ENCODE data around the gene RELN. TPM values are rescaled to one million over a fixed set of nuclear protein-coding genes. Genes with fewer than 3 reads are reported as not detected.

The RELN gene
- total RNA-seq, 2 experiments from 2014 or later, result not detected

DNA sequence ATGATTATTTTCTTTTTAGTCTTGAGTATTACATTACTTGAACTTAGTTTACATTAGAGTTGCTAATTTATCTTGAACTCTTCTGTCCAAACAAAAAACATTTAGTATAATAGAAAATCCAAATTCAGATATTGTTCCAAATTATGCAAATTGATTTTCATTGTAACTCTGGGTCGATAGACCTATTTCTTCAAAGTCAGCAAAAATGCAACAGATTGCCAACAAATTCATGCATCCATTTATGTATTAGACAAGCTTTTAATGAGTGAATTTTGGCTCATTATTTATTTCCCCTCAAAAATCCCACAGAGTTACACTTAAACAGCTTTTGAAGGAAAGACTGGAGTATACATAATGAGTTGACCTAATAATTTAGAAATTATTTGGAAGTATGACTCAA lies 240.8 kb downstream of the RELN start:
- CTCF ChIA-PET, result no interaction called here
- no peak overlapping the region for H3K4me3 Mint-ChIP-seq

GRCh38 chr7:103735377-103735776 lies 254.1 kb downstream of the RELN start:
- H3K36me3 Mint-ChIP-seq, result no peaks in the 10 kb centered on the region
- DNase-seq (no peak), ATAC-seq (no peak)
- H3K9me3 Mint-ChIP-seq (ENCODE audit: low read depth), result no peaks in the 10 kb centered on the region
- no peaks in the 10 kb centered on the region for H3K27me3 Mint-ChIP-seq
- no peak overlapping the region for H3K27ac Mint-ChIP-seq
- CTCF ChIA-PET, result no interaction called here
- no peaks in the 10 kb centered on the region for H3K4me1 Mint-ChIP-seq
- H3K4me3 Mint-ChIP-seq, result no peak overlapping the region

More for the DNA sequence above, 240.8 kb downstream of the RELN start:
- no peak overlapping the region for H3K27ac Mint-ChIP-seq
- DNase-seq (no peak), ATAC-seq (no peak)
- no peaks in the 10 kb centered on the region for H3K27me3 Mint-ChIP-seq
- no peaks in the 10 kb centered on the region for H3K36me3 Mint-ChIP-seq
- no peaks in the 10 kb centered on the region for H3K4me1 Mint-ChIP-seq
- H3K9me3 Mint-ChIP-seq (ENCODE audit: low read depth), result no peaks in the 10 kb centered on the region

DNA sequence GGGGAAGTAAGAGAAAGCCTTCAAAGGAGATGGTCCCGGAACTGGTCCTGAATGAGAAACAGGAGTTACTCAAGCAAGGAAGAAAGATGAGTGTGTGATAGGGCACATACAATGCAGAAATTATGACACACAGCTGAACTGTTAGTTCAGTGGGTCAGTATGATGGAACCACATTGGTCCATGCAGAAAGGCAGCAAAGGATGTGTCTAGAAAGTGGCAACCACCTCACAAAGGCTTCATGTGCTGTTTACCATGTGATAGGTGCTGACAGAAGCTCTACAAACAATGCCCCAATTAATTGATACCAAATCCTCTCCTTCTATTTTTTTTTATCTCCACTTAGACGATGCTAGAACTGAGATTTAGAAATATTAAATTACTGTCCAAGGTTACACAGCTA lies 258.3 kb downstream of the RELN start:
- no peaks in the 10 kb centered on the region for H3K27me3 Mint-ChIP-seq

GRCh38 chr7:103729026-103729425 lies 260.4 kb downstream of the RELN start:
- no peak overlapping the region for H3K27ac Mint-ChIP-seq
- no peaks in the 10 kb centered on the region for H3K9me3 Mint-ChIP-seq (ENCODE audit: low read depth)
- H3K36me3 Mint-ChIP-seq, result no peaks in the 10 kb centered on the region
- H3K4me3 Mint-ChIP-seq, result no peak overlapping the region
- DNase-seq (no peak), ATAC-seq (no peak)
- CTCF ChIA-PET, result no interaction called here
- H3K27me3 Mint-ChIP-seq, result no peaks in the 10 kb centered on the region
- H3K4me1 Mint-ChIP-seq, result no peaks in the 10 kb centered on the region

More for the DNA sequence above, 258.3 kb downstream of the RELN start:
- Mint-ChIP-seq H3K4me1 (no peaks in the 10 kb centered on the region), H3K27ac (no peak overlapping the region), H3K4me3 (no peak overlapping the region), H3K9me3 (ENCODE audit: low read depth) (no peaks in the 10 kb centered on the region), H3K36me3 (no peaks in the 10 kb centered on the region)
- DNase-seq (no peak), ATAC-seq (no peak)
- CTCF ChIA-PET, result no interaction called here

- Mint-ChIP-seq H3K9me3 (ENCODE audit: low read depth) (no peaks in the 10 kb centered on the region), H3K4me1 (no peaks in the 10 kb centered on the region), H3K4me3 (no peak overlapping the region), H3K27ac (no peak overlapping the region), H3K27me3 (no peaks in the 10 kb centered on the region), H3K36me3 (no peaks in the 10 kb centered on the region)
- no peak for DNase-seq
- no peak for ATAC-seq
- CTCF ChIA-PET, result no interaction called here
These were observed 261.4 kb downstream of the RELN start for GRCh38 chr7:103727982-103728610.

- no peaks in the 10 kb centered on the region for H3K36me3 Mint-ChIP-seq
- H3K9me3 Mint-ChIP-seq (ENCODE audit: low read depth), result no peaks in the 10 kb centered on the region
- no peak for ATAC-seq
- no peaks in the 10 kb centered on the region for H3K4me1 Mint-ChIP-seq
- no peak overlapping the region for H3K27ac Mint-ChIP-seq
- DNase-seq, result no peak
- H3K4me3 Mint-ChIP-seq, result no peak overlapping the region
- CTCF ChIA-PET, result no interaction called here
- H3K27me3 Mint-ChIP-seq, result peaks cover 8% of the 10 kb centered on the region
These were observed 270.4 kb downstream of the RELN start for GRCh38 chr7:103719070-103719469.

DNA sequence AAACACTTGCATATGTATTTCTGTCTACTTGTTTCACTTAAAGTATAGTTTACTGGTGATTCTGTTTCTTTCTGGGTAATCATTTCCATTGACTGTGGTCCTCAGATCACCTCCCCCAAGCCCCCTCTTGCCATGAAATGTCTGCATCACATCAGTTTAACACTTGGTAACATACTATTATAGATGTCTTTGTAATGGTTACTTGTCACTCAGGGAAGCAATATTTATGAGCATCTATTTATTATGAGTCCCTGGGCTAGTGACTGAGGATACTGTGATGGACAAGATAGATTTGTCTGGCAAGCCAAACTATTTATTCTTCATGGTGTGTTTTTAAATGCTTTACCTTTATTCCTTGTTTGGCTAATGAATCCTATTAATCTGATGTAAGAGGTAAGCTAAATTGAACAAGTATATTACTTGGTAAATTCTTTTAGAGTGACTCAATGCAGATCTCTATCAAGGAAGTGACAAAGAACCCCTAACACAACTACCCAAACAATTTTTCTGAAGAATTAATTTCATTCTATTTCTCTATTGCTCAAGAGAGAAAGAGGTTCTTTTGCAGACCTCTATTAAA lies 270.9 kb downstream of the RELN start:
- Mint-ChIP-seq H3K4me3 (no peak overlapping the region), H3K27ac (no peak overlapping the region), H3K27me3 (peaks cover 8% of the 10 kb centered on the region), H3K9me3 (ENCODE audit: low read depth) (no peaks in the 10 kb centered on the region), H3K4me1 (no peaks in the 10 kb centered on the region), H3K36me3 (no peaks in the 10 kb centered on the region)
- ATAC-seq, result no peak
- CTCF ChIA-PET, result no interaction called here
- no peak for DNase-seq

DNA sequence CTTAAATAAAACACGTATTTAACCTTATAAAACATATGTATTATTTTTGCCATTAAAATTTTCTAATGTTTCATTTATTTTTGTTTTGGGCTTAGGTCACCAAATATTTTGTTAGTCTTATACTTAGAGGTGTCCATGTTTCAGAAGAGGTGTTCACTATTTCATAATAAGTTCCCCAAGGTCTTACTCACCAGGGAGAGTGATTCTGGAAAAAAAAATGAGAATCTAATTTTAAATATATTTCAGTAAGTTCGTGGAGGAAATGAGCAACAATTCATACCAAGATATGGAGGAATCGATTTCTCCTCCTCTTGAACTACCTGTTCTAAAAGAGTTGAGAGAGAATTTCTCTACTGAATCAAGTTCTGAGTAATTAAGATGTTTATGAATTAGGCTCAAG lies 271.9 kb downstream of the RELN start:
- CTCF ChIA-PET, result no interaction called here
- Mint-ChIP-seq H3K27ac (no peak overlapping the region), H3K27me3 (peaks cover 8% of the 10 kb centered on the region), H3K9me3 (ENCODE audit: low read depth) (no peaks in the 10 kb centered on the region), H3K4me1 (no peaks in the 10 kb centered on the region), H3K4me3 (no peak overlapping the region), H3K36me3 (no peaks in the 10 kb centered on the region)
- ATAC-seq (no peak), DNase-seq (no peak)

GRCh38 chr7:103715376-103716120 lies 273.9 kb downstream of the RELN start:
- Mint-ChIP-seq H3K4me1 (no peaks in the 10 kb centered on the region), H3K36me3 (no peaks in the 10 kb centered on the region), H3K27ac (no peak overlapping the region), H3K4me3 (no peak overlapping the region), H3K9me3 (ENCODE audit: low read depth) (no peaks in the 10 kb centered on the region), H3K27me3 (peaks cover 8% of the 10 kb centered on the region)
- DNase-seq (no peak), ATAC-seq (no peak)
- CTCF ChIA-PET, result no interaction called here

GRCh38 chr7:103714376-103714927 lies 275.0 kb downstream of the RELN start:
- no peak overlapping the region for H3K4me3 Mint-ChIP-seq
- CTCF ChIA-PET, result no interaction called here
- no peaks in the 10 kb centered on the region for H3K4me1 Mint-ChIP-seq
- peaks cover 5% of the 10 kb centered on the region for H3K27me3 Mint-ChIP-seq
- DNase-seq (no peak), ATAC-seq (no peak)
- H3K36me3 Mint-ChIP-seq, result no peaks in the 10 kb centered on the region
- H3K9me3 Mint-ChIP-seq (ENCODE audit: low read depth), result no peaks in the 10 kb centered on the region
- no peak overlapping the region for H3K27ac Mint-ChIP-seq

- H3K4me3 Mint-ChIP-seq, result no peak overlapping the region
- CTCF ChIA-PET, result no interaction called here
- no peaks in the 10 kb centered on the region for H3K4me1 Mint-ChIP-seq
- H3K27me3 Mint-ChIP-seq, result peaks cover 4% of the 10 kb centered on the region
- H3K9me3 Mint-ChIP-seq (ENCODE audit: low read depth), result no peaks in the 10 kb centered on the region
- no peak for DNase-seq
- H3K27ac Mint-ChIP-seq, result no peak overlapping the region
- no peaks in the 10 kb centered on the region for H3K36me3 Mint-ChIP-seq
- ATAC-seq, result no peak
These were observed 276.3 kb downstream of the RELN start for GRCh38 chr7:103712991-103713778.

DNA sequence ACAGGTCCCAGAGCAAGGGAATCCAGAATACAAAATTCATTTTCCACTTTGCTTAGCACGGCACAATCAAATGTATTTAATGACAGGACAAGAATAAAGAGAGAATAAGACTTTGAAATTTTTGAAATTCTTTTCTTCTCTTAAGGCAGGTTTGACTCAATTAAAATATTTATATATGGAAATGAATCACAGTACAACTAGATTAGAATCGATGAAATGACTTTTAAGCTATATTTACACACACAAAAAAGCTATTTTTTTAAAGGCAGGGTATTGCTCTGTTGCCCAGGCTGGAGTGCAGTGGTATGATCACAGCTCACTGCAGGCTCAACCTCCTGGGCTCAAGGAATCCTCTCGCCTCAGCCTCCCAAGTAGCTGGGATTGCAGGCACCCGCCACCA lies 278.0 kb downstream of the RELN start:
- no peak overlapping the region for H3K4me3 Mint-ChIP-seq
- no peak for ATAC-seq

GRCh38 chr7:103710247-103710646 lies 279.2 kb downstream of the RELN start:
- DNase-seq, result no peak
- CTCF ChIA-PET, result no interaction called here
- Mint-ChIP-seq H3K36me3 (no peaks in the 10 kb centered on the region), H3K27ac (no peak overlapping the region), H3K27me3 (peaks cover 4% of the 10 kb centered on the region), H3K9me3 (ENCODE audit: low read depth) (no peaks in the 10 kb centered on the region), H3K4me1 (no peaks in the 10 kb centered on the region), H3K4me3 (no peak overlapping the region)
- ATAC-seq, result no peak

More for the DNA sequence above, 278.0 kb downstream of the RELN start:
- Mint-ChIP-seq H3K4me1 (no peaks in the 10 kb centered on the region), H3K36me3 (no peaks in the 10 kb centered on the region), H3K9me3 (ENCODE audit: low read depth) (no peaks in the 10 kb centered on the region), H3K27ac (no peak overlapping the region), H3K27me3 (peaks cover 7% of the 10 kb centered on the region)
- DNase-seq, result no peak
- CTCF ChIA-PET, result no interaction called here

All from activated CD8-positive, alpha-beta memory T cell treated with anti-CD3 and anti-CD28 coated beads, Interleukin-2, amount 10 ng/mL, durations not matched to agents 7 days and 5 days (primary cell).